SK-N-SH (cell line): ENCODE results near the gene LMNB1.

Experiments used
- EP300 ChIP-seq, 2 experiments: IDR thresholded peaks; 2 replicates each; pipeline versions ENCODE4 v1.4.0 to v1.6.1; 2012; ENCODE audit warnings: borderline replicate concordance in 1 of 2, low read depth in 1 of 2, low read length in 1 of 2
- GABPA ChIP-seq: IDR thresholded peaks from 2 replicates; pipeline ENCODE4 v1.4.0; 2012; ENCODE audit warnings: low read depth, mild to moderate bottlenecking
- JUND ChIP-seq: IDR thresholded peaks from 2 replicates; pipeline ENCODE4 v1.4.0; 2012
- MEF2A ChIP-seq: IDR thresholded peaks from 2 replicates; pipeline ENCODE4 v1.4.0; 2012; ENCODE audit warnings: low read depth, borderline replicate concordance
- MXI1 ChIP-seq: IDR thresholded peaks from 2 replicates; pipeline ENCODE4 v1.6.1; 2012; ENCODE audit warnings: mild to moderate bottlenecking, low read depth, low read length, improper control_type of control experiment
- POLR2AphosphoS5 ChIP-seq: IDR thresholded peaks from 2 replicates; pipeline ENCODE4 v1.6.1; 2012; ENCODE audit warnings: low read depth, low read length
- RCOR1 ChIP-seq: fragments of 150-350 bp; IDR thresholded peaks from 2 replicates; pipeline ENCODE4 v1.6.1; 2017; ENCODE audit warnings: antibody characterized with exemption, low read length
- TAF1 ChIP-seq: IDR thresholded peaks from 2 replicates; pipeline ENCODE4 v1.6.1; 2012; ENCODE audit warnings: low read depth, mild to moderate bottlenecking, low read length, moderate library complexity, borderline replicate concordance
- TEAD4 ChIP-seq: IDR thresholded peaks from 2 replicates; pipeline ENCODE4 v1.4.0; 2012; ENCODE audit warnings: mild to moderate bottlenecking, borderline replicate concordance; ENCODE audit not compliant: insufficient read depth
- TF ChIP-seq, protein P1 (sequence below): fragments of 200-600 bp; sonication (generic); IDR thresholded peaks from 2 replicates; pipeline ENCODE4 v1.6.1; 2017; ENCODE audit warnings: antibody characterized with exemption, mild to moderate bottlenecking, moderate library complexity
- TF ChIP-seq, protein P2 (sequence below): IDR thresholded peaks from 2 replicates; pipeline ENCODE4 v1.4.0; 2012; ENCODE audit warnings: low read depth

DNA sequence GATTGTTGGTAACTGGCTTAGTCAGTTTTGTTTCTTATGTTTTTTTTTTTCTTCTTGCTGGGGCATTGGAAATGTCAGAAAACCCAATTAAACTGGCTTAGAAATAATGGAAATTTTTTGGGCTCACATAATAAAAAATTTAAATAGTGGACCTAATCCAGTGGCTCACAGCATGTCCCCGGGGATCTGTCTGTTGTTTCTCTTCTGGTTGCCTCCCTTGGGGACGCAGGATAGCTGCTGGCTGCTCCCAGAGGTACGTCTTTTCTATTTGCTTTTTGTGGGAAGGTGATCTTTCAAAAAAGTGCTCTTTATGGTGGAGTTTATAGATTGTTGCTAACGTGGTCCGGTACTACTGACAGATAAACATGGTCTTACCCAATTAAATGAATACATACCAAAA lies 52.2 kb downstream of the LMNB1 start:
- TF ChIP-seq, protein P1, sequence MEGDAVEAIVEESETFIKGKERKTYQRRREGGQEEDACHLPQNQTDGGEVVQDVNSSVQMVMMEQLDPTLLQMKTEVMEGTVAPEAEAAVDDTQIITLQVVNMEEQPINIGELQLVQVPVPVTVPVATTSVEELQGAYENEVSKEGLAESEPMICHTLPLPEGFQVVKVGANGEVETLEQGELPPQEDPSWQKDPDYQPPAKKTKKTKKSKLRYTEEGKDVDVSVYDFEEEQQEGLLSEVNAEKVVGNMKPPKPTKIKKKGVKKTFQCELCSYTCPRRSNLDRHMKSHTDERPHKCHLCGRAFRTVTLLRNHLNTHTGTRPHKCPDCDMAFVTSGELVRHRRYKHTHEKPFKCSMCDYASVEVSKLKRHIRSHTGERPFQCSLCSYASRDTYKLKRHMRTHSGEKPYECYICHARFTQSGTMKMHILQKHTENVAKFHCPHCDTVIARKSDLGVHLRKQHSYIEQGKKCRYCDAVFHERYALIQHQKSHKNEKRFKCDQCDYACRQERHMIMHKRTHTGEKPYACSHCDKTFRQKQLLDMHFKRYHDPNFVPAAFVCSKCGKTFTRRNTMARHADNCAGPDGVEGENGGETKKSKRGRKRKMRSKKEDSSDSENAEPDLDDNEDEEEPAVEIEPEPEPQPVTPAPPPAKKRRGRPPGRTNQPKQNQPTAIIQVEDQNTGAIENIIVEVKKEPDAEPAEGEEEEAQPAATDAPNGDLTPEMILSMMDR, result no peak
- no peak for TF ChIP-seq MXI1
- TF ChIP-seq JUND, result no peak
- no peak for TF ChIP-seq TAF1
- TF ChIP-seq GABPA, result no peak
- TF ChIP-seq RCOR1, result no peak
- no peak for TF ChIP-seq EP300 (IDR thresholded peaks at IDR 0.05; ENCODE audit: borderline replicate concordance in 1 of 2, low read depth in 1 of 2, low read length in 1 of 2)
- no peak for TF ChIP-seq MEF2A
- TF ChIP-seq POLR2AphosphoS5, result no peak
- TF ChIP-seq TEAD4, result no peak
- TF ChIP-seq, protein P2, sequence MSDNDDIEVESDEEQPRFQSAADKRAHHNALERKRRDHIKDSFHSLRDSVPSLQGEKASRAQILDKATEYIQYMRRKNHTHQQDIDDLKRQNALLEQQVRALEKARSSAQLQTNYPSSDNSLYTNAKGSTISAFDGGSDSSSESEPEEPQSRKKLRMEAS, result no peak
